Suprapubic skin (tissue), 3 donors: ENCODE measurements around the gene SEPTIN7.

Experiments used
- CTCF ChIP-seq, 2 donors: fragments of 200-600 bp in 1 of 2; fragments of 450-650 bp in 1 of 2; sonication (generic) in 1 of 2; IDR thresholded peaks; one replicate each; pipeline ENCODE4 v1.5.1; 2016 to 2019; ENCODE audit warnings: antibody characterized with exemption in 2 of 2, mild to moderate bottlenecking in 1 of 2, moderate library complexity in 1 of 2
- POLR2A ChIP-seq, 2 donors: fragments of 450-650 bp; IDR thresholded peaks; one replicate each; pipeline ENCODE4 v1.6.1; 2017; ENCODE audit warnings: antibody characterized with exemption in 2 of 2, mild to moderate bottlenecking in 2 of 2, moderate library complexity in 2 of 2

GRCh38 chr7:35776686-35777085 is 24.2 kb upstream of the SEPTIN7 start:
- no peak for TF ChIP-seq CTCF (IDR thresholded peaks at IDR 0.05)
- no peak for TF ChIP-seq POLR2A (IDR thresholded peaks at IDR 0.05)
